GM18508 (cell line): ENCODE data around the gene SSR1.
"Not testable (repeated sequence)": the region's sequence is repeated elsewhere in the genome, so short reads cannot be mapped to it uniquely, and the experiment has no call there.

Source experiments
- ATAC-seq: cut with Tn5 transposase; IDR thresholded peaks from one replicate; pipeline ENCODE4 v1.9.1; 2021; ENCODE audit warnings: moderate number of reproducible peaks; ENCODE audit not compliant: insufficient read depth, unreplicated experiment

Gene SSR1

GRCh38 chr6:7321866-7322265, 8.9 kb upstream of the SSR1 start:
- ATAC-seq, result not testable (repeated sequence)

- not testable (repeated sequence) for ATAC-seq
Observed at GRCh38 chr6:7319406-7319805, 6.4 kb upstream of the SSR1 start.

DNA sequence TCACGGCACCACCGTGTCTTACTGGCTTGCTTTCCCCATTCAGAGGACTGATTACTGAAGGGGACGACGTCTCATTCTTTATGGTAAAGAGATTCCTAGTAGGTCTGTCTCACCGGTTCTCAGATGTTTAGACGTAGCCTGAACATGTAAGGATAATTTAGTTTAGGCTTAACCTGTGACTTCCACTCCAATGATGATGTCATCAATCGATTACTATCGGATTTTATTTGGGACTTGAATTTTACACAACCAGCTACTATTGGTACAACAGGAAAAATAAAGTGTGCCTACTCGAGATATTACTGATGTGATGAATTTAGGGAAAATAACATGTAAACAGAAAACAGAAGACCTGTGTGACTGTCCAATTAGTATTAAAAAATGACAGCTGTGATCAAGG, 4.5 kb upstream of the SSR1 start:
- no peak for ATAC-seq

DNA sequence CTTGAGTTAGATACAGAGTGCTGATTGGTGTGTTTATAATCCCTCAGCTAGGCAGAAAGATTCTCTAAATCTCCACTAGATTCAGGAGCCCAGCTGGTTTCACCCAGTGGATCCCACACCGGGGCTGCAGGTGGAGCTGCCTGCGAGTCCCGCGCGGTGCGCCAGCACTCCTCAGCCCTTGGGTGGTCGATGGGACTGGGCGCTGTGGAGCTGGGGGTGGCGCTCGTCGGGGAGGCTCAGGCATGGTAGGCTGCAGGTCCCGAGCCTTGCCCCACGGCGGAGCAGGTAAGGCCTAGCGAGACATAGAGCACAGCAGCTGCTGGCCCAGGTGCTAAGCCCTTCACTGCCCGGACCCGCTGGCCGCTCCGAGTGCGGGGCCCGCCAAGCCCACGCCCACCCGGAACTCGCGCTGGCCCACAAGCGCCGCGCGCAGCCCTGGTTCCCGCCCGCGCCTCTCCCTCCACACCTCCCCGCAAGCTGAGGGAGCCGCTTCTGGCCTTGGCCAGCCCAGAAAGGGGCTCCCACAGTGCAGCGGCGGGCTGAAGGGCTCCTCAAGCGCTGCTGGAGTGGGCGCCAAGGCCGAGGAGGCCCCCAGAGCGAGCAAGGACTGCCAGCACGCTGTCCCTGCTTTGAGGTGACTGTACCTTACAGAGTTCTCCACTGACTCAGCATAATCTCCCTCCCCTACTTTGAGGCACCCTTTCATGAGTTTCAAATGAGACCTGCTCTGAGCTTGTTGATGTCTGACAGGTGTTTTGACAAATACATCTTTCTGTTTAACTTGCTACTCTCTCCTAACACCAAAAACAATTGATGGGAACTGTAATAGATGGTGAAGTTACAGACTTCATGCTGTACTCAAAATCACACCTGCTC, 3.9 kb upstream of the SSR1 start:
- no peak for ATAC-seq

DNA sequence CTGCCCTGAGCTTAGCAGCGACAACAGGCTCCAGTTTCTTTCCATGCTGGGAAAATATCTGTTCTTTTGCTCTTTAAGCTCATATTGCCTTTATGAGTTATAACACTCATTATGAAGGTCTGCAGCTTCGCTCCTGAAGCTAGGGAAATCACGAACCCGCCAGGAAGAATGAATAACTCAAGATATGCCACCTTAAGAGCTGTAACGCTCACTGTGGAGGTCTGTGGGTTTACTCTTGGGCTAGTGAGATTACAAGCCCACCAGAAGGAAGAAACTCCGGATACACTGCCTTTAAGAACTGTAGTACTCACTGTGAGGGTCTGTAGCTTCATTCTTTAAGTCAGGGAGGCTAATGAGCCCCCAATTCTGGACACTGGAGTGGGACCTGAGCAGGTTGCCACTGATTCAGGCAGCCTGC, 3.0 kb upstream of the SSR1 start:
- no peak for ATAC-seq

GRCh38 chr6:7315087-7315947, 2.3 kb upstream of the SSR1 start:
- not testable (repeated sequence) for ATAC-seq

- no peak for ATAC-seq
Observed at GRCh38 chr6:7314414-7314813, 1.4 kb upstream of the SSR1 start.

DNA sequence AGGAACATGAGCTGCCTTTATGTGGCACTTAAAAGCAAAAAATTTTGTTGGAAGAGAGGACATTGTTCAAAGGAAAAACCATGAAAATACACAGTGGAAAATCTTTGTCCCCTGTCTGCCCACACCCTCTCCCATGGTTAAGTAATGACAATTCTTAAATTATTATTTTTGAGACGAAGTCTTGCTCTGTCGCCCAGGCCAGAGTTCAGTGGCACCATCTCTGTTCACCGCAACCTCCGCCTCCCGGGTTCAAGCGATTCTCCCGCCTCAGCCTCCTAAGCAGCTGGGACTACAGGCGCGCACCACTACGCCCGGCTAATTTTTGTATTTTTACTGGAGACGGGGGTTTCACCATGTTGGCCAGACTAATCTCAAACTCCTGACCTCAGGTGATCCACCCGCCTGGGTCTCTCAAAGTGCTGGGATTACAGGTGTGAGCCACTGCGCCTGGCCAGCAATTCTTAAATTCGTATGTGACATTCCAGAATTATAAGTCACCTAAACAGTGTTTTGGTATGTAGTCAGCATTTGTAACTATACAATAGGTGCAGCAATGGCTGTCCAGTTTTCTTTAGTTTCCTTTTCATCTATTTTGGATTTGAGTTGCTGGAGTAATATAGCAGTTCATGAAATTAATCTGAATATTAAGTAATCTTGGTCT, 636 bp upstream of the SSR1 start:
- ATAC-seq, result no peak

DNA sequence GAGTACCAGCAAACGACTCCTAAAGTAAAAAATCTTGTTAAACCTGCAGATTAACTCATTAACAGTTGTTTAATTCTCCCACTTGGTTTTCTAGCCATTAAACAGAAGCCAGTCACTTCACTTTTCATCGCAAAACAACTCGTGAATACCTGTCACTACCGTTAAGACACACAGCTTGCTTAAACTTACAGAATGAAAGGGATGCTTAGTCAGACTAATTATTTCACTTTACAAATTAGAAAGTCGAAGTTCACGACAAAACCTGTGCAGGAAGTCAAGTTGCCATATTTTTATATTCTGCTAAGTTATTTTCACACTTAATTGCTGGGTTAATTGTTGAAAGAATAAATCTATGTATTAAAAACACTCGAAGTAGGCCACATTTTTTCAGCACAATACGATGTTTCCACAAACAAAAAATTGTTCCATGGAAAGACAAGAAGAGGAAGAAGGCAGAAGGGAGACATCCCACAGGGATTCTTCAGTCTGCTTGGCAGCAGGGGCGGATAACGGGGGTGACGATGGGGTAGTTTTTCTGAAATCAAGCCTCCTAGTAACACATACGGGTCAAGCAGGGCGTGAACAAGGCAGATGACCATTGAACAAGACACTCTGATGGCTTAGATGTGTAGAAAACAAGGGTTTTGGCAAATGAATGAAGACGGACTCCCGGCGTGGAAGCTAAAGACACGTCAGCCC, 933 bp downstream of the SSR1 start:
- ATAC-seq, result no peak

GRCh38 chr6:7311176-7311575, 1.8 kb downstream of the SSR1 start:
- no peak for ATAC-seq

DNA sequence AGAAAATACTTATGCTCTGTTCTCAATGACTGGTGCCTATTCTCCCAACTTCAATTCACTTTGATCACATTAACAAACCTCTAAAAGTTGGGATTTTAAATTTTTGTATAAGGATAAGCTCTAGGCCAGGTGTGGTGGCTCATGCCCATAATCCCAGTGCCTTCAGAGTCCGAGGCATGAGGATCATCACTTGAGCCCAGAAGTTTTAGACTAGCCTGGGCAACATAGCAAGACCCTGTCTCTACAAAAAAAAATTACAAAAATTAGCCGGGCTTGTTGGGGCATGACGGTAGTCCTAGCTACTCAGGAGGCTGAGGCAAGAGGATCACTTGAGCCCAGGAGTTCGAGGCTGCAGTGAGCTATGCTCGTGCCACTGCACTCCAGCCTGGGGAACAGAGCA, 3.9 kb downstream of the SSR1 start:
- no peak for ATAC-seq

DNA sequence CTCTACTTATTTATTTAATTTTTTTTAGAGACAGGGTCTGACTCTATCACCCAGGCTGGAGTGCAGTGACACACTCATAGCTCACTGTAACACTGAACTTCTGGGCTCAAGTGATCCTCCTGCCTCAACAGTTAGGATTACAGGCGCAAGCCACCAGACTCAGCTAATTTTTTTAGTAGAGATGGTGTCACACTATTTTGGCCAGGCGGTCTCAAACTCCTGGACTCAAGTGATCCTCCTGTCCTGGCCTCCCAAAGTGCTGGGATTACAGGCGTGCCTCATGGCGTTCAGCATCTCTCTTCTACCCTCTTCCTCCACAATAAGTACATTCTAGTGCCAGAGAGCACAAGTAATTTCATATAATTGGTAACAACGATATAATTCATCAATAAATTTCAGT, 5.5 kb downstream of the SSR1 start:
- ATAC-seq, result no peak

GRCh38 chr6:7304821-7305220, 8.2 kb downstream of the SSR1 start:
- ATAC-seq, result no peak

- no peak for ATAC-seq
Observed at GRCh38 chr6:7301702-7302101, 11.3 kb downstream of the SSR1 start.

DNA sequence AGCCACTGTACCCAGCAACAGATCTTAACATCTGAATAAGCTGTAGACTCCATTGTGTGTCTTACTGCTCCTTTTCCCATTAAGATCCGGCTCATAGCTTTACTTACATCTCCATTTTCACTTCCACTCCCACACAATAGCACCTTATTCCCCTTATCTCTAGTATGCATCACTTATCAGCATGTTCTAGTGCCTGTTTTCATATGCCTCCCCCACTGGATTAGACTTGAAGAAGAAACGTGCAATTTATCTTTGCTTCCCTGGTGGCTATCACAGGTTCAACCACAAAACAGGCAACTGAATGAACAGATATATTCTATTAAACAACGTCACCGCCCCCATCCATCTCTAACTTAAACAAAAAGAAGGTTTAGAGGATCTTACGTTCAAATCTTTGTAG, 12.1 kb downstream of the SSR1 start:
- ATAC-seq, result no peak

GRCh38 chr6:7298113-7298512, 14.9 kb downstream of the SSR1 start:
- no peak for ATAC-seq

GRCh38 chr6:7296602-7297001, 16.4 kb downstream of the SSR1 start:
- no peak for ATAC-seq

DNA sequence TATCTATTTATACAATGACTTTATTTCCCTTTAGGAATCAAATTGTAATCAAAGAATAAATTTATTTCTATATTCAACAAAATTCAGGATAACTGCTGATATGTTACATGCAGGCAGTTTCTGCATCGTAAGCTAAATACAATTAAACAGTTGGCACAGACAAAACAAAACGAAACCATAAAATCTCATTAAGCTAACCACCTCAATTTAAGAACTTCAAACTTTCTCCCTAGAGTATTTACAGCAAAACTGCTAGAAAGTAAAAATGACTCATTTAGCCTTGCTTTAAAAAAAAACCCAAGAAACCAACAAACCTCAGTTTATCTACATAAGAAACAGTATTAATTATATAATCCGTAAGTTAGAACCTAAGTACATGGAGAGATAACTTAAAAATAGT, 17.1 kb downstream of the SSR1 start:
- ATAC-seq, result no peak

DNA sequence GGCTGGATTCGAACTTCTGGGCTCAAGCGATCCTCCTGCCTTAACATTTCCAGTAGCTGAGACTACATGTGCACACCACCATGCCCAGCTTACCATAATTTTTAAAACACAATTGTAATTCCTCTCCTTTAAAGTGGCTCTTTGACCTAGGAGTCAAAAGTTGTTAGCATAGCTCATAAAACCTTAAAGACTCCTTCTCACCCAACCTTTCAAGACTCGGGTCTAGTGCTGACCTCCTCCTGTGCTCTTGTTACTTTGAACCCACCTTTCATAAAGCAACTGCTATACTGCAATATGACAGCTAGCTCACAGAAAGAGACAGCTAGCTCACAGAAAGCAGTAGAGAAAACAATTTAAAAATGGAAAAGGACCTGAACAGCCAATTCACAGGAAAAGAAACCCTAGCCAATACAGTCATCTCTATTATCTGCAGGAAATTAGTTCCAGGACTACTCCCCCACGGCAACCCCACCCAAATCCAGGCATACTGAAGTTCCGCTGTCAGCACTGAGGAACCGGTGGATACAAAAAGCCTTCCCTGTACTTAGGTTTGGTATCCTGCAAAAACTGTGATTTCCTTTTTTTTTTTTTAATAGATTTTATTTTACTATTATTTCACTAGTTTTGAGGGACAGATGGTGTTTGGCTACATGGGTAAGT, 20.3 kb downstream of the SSR1 start:
- ATAC-seq, result no peak

GRCh38 chr6:7290079-7290478, 22.9 kb downstream of the SSR1 start:
- no peak for ATAC-seq
